GM23338 (cell line): ENCODE results near the gene CDKN2D.

ENCODE experiments used
- CTCF ChIP-seq, 2 experiments: fragments of 200-600 bp in 1 of 2; sonication (generic) in 1 of 2; conservative IDR thresholded peaks; 2 replicates each; pipeline versions ENCODE4 v1.5.1 to v1.6.1; 2016 to 2017; ENCODE audit warnings: antibody characterized with exemption in 2 of 2, low read depth in 2 of 2, mild to moderate bottlenecking in 2 of 2, moderate library complexity in 1 of 2
- EZH2 ChIP-seq: fragments of 200-600 bp; sonication (generic); IDR thresholded peaks from one replicate; pipeline ENCODE4 v1.8.0; 2017; ENCODE audit warnings: antibody characterized with exemption, mild to moderate bottlenecking, low read depth; ENCODE audit not compliant: unreplicated experiment
- POLR2AphosphoS5 ChIP-seq: IDR thresholded peaks from 2 replicates; pipeline ENCODE4 v1.6.1; 2016; ENCODE audit warnings: antibody characterized with exemption, low read depth
- REST ChIP-seq: IDR thresholded peaks from one replicate; pipeline ENCODE4 v1.6.1; 2018; ENCODE audit warnings: antibody characterized with exemption; ENCODE audit not compliant: unreplicated experiment

GRCh38 chr19:10615429-10616023, 46.7 kb upstream of the CDKN2D start:
- TF ChIP-seq EZH2 (no peak), CTCF (conservative IDR thresholded peaks at IDR 0.05; ENCODE audit: low read depth in 2 of 2) (no peak), POLR2AphosphoS5 (no peak), REST (no peak)
